DLD1 (cell line): Measurements from ENCODE around the gene MBD6.

Experiments
- in situ Hi-C: cut with HindIII; loops from 2 replicates; pipeline ENCODE4 v1.10.0; 2017; ENCODE audit warnings: low sequenced_read_pairs

MBD6 gene

DNA sequence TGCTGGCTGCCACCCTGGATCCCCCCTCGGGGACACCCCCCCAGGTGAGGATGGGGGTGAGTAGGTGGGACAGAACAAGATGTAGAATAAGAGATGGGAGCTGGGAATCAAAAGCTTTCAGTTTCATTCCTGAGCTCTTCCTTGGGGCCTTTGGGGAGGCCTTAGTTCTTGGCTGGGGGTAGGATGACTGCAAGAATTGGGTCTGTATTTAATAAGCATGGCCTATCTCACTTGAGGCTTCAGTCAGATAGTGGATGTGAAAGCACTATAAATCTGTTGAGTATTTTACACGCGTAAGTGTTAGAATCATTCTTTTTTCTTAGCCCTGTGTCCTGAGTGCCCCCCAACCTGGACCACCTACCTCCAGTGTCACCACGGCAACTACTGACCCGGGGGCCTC is 4.6 kb downstream of the MBD6 start:
- in situ Hi-C loops, result no loop called here

DNA sequence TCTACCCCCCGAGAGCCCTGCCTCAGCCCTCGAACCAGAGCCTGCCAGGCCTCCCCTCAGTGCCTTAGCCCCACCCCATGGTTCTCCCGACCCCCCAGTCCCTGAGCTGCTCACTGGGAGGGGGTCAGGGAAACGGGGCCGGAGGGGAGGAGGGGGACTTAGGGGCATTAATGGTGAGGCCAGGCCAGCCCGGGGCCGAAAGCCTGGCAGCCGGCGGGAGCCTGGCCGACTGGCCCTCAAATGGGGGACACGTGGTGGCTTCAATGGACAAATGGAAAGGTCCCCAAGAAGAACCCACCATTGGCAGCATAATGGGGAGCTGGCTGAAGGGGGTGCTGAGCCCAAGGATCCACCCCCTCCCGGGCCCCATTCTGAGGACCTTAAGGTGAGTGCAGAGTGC is 5.6 kb downstream of the MBD6 start:
- in situ Hi-C loops, result no loop called here

DNA sequence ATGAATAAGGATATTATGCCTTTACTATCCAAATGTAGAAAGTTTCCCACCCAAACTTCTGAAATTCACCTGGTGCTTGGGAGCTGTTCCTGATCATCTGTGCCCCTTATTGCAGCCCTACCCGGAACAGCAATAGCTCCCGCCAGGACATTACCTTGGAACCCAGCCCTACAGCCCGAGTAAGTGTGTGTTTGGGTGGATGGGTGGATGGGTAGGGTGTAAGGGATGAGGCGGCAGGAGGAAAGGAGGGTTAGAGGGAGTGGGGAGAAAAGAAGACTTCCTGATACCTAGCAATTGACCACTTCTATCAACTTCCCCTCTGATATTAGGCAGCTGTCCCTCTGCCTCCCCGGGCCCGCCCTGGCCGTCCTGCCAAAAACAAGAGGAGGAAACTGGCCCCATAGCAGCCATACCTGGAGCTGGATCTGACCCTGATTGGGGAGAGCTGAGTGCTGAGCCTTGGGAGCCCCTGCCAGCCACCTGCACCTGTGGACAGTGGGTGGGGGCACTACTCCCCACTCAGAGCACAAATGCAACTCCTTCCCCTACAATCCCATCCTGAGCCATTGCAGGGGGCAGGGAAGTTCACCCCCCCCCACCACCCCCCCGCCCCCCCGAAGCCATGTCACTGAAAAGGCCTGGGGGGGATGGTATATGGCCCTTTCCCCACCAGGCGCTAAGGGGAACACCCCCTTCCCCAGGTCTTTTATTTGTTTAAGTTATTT is 6.4 kb downstream of the MBD6 start:
- in situ Hi-C loops, result no loop called here

DNA sequence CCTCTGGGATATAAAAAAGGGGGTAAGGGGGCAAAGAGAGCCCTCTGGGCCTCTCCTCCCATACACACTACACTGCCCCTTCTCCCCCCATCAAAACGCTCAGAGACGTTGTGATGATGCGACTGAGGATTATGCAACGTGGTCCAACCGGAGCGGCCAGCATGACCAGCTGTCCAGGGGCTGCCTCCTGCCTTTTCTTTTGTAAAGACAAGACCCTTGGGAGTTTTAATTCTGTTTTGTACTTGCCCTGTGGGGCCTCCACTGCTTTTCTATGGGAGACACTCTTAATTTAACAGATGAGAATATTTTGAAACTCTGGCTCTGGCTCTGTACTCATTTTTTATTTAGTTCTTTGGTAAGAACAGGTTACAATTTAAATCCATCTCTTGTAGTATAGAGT is 7.2 kb downstream of the MBD6 start:
- in situ Hi-C loops, result no loop called here

DNA sequence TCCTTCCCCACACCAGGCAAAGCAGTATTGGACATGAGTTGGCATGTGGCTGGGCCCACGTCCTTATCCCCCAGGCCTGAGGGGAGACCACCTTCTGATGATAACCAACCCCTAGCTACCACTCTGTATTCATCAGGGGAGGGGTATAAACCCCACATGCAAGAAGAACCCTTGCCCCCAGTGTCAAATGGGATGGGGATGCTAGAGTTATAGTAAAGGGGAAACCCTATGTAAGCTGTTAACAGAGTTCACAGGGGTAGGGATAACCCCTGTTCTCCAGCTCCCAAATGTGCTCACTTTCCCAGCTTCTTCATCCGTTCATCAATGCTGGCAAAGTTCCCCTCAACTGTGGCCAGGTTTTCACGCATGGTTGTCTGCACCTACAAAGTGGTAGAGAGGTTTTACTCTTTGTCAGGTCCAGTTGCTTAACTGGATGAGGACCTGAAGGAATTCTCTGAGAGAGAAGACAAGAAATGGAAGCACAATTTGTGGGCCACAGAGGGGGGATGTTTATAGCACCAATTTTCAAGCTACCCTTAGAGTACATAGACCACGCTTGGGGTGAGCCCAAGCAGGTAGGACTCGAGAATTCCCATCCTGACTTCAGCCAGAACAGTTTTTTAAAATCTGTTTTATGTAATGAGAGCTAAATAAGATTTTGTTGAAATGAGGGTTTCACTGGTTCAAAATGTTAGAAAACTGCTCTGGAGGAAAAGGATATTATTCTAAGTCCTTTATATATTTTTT is 7.9 kb downstream of the MBD6 start:
- in situ Hi-C loops, result no loop called here

DNA sequence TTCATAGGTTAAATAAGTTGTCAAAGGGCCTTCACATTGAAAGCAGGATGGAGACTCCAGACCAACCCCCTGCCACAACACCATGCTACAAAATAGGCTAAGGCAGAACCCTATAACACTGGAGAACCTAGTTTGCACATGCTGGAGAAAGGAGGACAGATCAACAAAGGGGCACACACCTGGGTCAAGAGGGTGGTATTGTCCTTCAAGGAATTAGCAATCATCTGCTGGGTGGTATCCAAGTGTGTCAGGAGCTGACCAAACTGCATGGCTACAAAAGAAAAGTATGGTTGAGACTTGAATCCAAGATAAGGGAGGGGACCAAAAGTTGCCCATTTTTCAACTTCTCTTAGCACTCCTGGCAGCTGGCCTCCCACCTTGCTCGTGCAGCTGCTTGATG is 9.2 kb downstream of the MBD6 start:
- in situ Hi-C loops, result no loop called here

DNA sequence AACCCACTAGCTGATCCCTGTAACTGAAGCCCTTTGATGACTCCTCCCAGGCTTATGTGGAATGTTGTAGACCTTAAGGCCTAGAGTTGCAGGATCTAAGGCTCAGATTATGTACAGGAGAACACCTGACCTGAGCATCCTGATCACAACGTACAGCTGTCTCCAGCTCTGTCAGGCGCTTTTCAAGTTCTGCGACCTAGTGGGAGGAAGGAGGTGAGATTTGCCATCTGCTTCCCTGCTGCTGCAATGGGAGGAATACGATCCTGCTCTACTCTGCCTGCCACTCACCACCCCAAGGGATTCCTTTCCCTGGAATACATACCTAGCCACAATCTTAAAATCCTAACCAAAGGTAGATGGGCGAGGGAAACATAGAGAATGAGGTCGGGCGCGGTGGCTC is 10.5 kb downstream of the MBD6 start:
- in situ Hi-C loops, result no loop called here

DNA sequence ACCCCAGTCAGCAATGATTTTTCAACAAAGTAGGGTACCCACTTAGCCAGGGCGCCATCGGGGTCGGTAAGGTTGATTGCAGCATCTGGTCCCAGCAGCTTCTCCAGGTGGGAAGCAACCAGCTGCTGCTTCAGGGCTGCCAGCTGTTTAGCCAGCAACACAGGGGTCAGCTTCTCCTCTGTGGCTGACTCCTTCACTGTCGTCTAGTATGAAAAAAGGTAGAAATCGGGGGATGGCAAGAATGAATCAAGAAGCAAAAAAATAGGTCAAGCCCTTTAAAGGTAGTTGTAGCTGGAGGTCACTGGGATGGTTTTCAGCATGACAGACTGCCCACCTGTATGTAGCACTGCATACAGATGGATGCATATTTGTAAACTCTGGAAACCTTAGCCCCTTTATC is 11.6 kb downstream of the MBD6 start:
- in situ Hi-C loops, result no loop called here

DNA sequence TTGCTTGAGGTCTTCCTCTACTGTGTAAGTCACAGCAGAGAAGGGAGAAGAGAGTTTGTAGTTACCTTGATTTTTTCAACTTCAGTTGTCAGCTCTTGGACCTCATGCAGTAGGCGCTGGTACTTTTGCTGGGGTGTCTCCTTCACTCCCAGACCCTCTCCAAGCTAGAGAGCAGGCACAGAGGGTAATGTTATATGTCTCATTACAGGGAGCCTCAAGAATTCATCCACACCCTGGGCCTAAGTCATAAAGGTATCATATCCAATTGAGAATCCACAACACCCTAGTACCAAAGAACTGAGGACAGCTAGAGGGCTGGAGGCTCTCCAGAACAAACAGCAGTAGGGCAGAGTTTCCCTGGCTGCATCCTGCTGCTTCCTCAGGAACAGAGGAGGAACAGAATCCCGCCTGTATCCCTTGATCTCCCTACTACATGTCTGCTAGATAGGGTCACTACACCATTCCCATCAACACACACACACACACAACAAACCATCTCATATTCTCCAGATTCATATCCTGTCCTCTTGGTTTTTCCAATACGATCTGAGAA is 12.4 kb downstream of the MBD6 start:
- in situ Hi-C loops, result no loop called here

DNA sequence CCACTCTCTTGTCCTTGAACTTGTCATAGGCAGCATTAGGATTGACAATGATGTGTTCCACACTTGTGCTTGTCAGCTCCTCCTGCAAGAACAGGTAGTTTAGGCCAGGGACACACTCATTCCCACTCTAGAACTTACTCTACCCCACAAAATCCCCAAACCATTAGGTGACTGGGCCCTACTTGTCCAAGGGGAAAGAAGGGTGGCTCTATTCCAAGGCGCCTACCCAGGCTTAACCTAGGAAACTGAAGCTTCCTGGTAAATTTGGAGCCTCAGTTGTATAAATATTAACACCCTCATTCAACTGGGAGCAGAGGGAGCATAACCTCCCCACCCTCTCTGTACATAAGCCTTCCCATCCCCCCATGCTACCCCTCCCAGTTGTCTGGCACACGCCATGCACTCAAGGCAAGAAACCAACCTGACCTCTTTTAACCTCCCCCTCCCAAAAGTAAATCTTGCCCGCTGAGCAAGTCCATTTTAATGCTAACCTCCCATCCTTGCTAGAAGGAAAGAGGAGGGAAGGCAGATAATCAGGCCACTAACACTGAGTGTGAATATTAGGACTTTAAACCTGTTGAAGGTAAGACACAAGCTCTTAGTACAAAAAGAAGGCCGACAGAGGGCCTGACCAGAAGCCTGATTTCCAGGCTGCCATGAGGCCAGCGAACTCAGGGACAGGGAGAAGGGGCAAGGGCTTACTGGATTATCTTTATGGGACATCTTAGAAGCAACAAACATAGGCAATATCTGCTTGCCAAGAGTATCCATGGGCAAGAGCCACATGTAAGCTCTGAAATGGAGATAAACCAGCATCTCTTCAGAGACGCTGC is 13.4 kb downstream of the MBD6 start:
- in situ Hi-C loops, result no loop called here

DNA sequence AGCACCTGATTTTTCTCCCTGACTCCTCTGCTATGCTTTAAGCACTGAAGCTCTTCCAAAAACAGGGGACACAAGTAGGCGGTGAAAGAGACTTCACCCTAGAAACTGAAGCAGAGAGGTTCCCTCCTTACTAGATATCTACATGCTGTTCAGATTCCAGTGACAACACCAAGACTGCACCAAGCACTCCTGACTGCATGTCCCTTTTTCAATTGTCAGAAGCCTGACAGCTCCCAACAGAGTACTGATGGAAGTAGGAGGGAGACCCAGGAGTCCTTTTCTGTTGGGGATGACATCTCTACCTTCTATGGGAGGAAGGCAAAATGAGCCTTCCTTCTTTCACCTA is 13.9 kb downstream of the MBD6 start:
- in situ Hi-C loops, result no loop called here

DNA sequence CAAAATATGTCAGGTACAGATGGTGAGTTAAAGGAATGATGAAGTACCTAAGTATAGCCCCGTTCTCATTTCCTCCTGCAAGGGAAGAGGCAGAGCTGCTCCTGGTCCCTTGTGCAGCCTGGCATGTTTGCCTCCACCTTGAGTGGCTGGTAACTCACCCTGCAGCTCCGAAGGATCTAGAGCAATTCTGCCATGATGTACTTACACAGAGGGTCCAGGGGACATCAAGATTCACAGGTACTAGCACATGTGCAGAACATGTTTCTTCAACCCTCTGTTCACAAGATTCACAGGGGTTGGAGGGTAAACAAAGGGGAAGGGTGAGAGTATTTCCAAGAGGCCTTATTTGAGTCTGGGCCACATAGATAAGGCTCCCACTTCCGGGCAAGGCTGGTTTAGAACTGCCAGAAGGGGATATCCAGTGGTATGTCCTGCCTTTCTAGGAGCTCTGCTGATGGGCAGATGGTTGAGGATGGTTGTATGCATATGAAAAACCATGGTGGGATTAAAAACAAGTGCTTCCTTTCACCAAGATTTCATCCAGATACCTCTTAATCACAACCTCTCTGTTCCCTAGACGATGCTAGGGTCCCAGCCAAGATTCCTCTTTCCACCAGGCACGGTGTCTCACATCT is 16.6 kb downstream of the MBD6 start:
- in situ Hi-C loops, result no loop called here

DNA sequence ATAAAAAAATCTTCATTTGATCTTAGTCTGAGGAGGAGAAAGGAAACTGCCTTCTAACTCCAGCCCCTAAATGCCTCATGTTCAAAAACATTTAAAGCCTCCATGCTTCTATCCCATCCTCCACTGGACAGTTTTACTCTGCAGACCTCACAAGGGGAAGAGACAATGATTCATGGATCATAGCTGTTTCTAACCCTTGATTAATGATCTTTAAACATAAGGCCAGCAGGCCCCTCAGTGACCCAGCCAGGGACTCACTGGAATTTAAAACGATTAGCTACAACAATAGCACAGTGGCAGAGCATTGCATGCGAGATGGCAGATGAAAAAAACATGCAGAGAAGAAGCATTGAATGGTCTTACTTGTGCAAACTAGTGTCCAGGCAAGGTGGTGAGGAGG is 18.4 kb downstream of the MBD6 start:
- in situ Hi-C loops, result no loop called here

DNA sequence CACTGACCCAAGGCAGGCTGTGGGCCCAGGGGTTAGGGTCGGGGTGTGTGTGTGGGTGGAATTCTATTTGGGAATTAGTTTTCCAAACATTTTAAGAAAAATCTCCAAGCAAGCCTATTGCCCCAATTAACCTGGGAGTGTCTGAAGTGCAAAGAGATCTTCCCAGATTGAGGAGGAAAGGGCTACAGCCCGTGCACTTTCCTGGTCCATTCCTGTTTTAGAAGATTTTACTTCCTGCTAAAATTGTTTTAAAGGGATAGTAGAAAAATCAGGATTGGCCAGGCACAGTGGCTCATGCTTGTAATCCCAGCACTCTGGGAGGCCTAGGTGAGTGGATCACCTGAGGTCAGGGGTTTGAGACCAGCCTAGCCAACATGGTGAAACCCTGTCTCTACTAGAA is 19.1 kb downstream of the MBD6 start:
- in situ Hi-C loops, result no loop called here

DNA sequence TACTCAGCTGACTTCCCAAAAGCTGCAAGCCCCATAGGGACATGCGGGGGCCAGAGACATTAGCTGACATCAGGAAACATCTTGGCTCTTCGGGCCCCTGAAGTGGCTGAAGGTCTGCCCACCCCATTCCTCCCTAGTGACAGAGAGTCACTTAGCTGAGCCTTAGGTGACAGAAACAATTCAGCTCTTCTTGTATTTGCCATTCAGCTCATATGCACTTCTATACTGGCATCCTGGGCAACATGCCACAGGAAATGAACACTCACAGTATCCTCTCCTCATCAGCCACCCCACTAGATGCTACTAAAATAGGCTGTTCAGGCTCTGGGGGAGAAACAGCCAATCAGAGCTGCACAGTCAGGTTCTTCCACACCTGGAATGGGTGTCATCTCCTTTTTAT is 21.0 kb downstream of the MBD6 start:
- in situ Hi-C loops, result no loop called here

DNA sequence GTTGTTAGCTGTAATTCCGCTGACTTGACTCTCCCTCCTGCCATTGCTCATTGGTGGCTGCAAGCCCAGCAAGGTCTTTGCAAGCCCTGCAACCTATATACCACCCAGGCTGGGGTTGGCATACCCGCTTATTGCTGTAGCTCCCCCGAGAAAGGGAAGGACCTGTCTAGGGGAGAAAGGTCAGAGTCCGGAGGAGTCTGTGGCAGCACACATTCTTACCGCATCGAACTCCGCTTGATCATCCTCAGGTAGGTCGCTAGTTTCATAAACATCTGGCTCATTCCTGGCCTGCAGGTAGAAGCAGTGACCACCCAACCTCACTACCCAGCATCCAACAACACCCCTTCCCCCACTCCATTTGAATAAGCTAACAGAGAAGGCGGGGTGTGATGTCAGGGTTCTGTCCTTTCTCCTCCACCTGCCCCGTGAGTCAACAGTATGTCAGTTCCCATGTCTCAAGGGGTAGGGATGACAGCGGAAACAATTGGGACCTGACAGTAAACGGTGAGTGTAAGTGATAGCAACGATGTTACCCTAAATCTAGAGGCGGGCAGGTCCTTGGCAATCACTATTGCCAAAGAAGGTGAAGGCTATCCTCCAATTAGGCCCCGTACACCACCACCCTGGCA is 23.3 kb downstream of the MBD6 start:
- in situ Hi-C loops, result no loop called here

DNA sequence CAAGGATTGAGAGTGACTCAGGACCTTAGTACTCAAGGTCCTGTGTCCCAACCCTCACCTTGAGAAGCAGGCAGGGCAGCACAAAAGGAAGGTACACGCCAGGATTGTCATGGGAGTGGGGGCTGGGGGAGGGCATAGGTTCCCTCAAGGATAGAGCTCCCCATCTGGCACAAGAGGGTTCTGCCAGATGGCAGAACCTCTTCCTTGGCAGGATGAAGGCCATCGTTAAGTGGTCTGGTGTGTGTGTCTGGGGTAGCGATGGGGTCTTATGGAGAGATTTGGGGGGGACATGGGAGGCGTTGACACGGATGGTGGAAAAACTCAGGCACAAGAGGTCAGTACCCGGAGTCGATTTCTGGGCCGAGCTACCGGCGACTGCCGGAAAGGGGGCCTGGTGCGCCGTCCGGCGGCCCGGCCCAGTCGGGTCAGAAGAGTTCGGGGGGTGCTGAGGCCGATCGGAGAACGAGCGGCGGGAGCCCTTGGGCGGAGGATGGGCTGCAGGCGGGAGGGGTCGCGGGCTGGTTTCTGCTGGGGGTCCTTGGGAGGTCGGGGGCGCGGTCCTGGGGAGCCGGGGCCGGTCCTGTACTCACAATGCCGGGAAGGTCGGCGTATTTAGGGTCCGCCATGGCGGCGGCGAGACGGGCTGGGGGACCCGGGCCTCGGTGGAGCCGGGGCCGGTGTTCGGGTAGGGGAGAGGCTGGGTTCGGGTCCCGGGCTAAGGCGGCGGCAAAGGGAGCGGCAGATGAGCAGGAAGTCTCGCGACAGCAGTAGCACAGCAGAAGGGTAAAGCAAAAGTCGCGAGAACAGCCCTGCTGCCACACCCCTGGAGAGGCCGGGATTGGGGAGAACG is 24.0 kb downstream of the MBD6 start, which contains the start of gene DCTN2:
Gene DCTN2 (minus strand): TSS at position 755 of the 850 bp plus-strand sequence. CDS start 129 bp downstream, at position 626.
- in situ Hi-C loops, result no loop called here

DNA sequence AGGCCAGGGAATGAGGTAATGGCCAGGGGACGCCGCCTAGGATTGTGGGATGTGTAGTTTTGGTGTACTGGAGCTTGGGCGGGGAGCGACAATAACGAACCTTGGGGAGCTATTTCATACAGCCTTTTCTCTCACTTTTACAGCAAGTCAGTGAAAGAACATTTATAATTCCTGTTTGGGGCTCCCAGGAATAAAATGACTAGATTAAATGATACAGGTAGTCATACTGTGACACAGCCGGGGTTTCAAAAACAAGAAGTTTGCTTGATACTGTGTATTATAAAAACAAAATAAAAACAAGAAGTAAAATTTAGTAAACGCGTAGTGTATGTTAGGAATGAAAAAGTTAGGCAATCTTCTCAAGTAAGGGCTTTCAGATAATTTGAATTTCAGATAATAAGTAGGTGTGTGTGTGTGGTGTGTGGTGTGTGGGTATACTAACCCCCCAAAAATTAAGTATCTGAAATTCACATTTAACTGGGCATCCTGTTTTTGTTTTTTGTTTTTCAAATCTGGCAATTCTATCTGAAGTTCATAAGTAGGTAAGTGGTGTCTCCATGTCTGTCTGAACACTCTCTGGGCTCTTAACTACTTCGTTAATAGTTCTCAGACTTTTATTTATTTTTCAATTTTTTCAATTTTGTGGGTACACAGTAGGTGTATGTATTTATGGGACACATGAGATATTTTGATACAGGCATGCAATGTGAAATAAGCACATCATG is 24.8 kb downstream of the MBD6 start:
- in situ Hi-C loops, result no loop called here

DNA sequence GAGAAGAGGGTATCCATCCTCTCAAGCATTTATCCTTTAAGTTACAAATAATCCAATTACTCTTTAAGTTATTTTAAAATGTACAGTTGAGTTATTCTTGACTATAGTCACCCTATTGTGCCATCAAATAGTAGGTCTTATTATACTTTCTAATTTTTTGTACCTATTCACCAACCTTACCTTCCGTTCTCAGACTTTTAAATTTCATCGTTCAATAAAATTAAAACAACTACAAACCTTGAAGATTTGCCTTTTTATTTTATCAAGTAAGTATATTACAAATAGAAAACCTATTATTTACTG is 25.3 kb downstream of the MBD6 start:
- in situ Hi-C loops, result no loop called here
